Measurements from ENCODE around the gene CA5A.
A peak's percentile ranks its signal among the peaks of the same experiment; 100 is the strongest.
"Not testable (repeated sequence)": the region's sequence is repeated elsewhere in the genome, so short reads cannot be mapped to it uniquely, and the experiment has no call there.

CA5A gene

DNA sequence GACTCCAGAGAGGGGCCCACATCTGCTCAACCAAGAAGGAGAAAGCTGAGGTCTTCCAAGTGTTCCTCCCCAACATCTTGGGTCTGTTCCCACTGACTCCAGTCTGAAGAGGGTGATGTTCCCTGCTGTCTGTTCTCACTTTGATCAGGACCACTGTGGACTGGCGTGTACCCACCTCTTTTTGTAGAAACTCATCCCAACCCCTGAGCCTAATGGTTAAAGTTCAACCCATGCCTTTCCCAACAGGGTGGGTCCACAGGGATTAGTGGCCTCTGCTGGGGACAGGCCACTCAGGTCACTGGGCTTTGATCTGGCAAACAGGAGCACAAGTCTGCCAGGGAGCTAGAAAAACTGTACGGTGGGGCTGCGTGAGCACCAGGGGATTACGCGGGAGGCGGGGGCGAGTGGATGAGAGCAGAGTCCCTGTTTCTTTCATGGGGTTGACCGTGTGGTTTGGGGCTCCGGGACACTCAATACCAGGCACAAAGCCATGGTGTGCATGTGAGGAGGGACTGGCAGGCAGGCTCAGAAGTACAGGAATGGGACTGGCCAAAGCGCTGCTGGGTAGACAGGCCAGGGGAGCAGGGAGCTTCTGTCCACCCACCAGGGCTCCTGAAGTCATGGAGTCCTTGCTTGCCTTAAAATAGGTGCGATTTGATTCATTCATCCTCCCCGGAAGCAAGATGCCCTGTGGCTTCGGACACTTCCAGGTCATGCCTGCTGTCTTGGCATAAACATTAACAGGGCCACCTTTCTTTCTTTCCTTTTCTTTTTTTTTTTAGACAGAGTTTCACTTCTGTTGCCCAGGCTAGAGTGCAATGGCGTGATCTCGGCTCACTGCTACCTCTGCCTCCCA lies at the start of gene CA5A:
CA5A (minus strand) TSS at position 155 of the 856 bp plus-strand sequence; CDS start at position 76, 79 bp downstream.
- DNase-seq (ENCODE audit: low spot score) (no peak), FAIRE-seq (no peak)

GRCh38 chr16:87985493-87985892 lies 49.2 kb upstream of the CA5A start:
- not testable (repeated sequence) for FAIRE-seq; DNase-seq (ENCODE audit: low spot score)

- no peak for DNase-seq (ENCODE audit: low spot score)
- FAIRE-seq, result no peak
Measured at GRCh38 chr16:87984632-87985267, 48.4 kb upstream of the CA5A start.

GRCh38 chr16:87984180-87984579 lies 47.9 kb upstream of the CA5A start:
- not testable (repeated sequence) for FAIRE-seq

GRCh38 chr16:87983737-87984097 lies 47.4 kb upstream of the CA5A start:
- peak; percentile 14 for DNase-seq (ENCODE audit: low spot score)
- FAIRE-seq, result not testable (repeated sequence)

More at GRCh38 chr16:87984180-87984579, 47.9 kb upstream of the CA5A start:
- DNase-seq (ENCODE audit: low spot score), result not testable (repeated sequence)

DNA sequence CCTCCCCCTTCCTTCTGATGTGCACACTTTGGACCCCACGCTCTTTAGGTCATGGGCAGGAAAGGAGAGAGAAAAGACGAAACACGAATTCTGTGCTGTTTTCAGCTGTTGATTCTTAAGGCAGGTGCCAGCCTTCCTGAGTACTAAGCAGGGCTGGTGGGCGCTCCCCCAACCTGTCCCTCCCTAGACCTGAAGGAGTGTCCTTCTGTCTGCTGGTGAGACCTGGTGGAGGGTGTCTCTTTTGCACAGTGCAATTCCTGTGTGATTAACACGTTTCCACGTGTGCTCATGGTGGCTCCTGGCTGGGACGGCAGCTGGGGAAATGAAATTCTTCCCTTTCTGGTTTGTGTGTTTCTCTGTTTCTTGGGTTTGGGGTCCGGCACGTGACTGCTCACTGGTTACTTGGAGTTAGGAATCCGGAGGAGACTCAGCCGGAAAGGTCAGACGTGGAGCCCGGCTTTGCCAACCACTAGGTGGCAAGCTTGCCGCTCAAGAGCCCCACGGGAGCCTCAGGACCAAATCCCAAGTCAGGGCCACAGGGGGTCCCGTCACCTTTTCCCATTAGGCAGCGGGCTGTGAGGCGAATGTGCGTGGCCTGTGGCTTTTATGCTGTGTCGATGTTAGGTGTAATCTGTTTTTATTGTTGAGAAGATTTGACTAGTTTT lies 46.9 kb upstream of the CA5A start:
- not testable (repeated sequence) for DNase-seq (ENCODE audit: low spot score); FAIRE-seq

GRCh38 chr16:87982581-87983041 lies 46.3 kb upstream of the CA5A start:
- no peak for DNase-seq (ENCODE audit: low spot score)
- no peak for FAIRE-seq

- not testable (repeated sequence) for FAIRE-seq; DNase-seq (ENCODE audit: low spot score)
Measured at GRCh38 chr16:87981376-87981775, 45.0 kb upstream of the CA5A start.

DNA sequence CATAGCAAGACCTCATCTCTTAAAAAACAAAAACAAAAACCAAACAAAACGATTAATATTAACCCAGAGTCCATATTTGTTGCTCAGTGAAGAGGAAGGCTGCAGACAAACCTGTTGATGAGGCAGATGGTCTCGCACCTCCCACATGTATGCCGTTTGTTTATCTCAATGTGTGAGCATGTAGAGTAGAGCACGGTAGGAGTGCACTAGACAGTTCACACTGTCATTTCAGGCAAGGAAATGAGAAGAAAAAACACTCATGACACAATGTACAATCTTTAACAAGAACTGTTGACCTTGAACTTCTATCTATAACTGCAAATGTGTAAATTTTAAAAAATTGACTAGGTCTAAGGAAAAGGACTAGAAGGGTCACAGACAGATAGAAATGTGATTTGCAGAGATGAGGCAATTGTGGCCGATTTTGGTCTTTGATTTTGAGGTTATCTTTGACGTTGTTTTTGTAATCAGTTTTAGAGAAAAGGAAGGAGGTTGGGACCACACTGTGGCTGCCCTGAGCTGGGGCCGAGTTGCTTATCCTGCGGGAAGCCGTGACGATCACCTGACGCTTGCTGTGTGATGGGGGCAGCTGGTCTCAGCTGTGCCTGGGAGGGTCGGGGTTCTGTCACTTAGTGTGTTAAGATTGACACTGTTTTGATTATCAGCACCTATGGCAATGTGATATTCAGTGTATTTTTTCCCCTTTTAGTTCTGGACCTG lies 43.7 kb upstream of the CA5A start:
- not testable (repeated sequence) for DNase-seq (ENCODE audit: low spot score); FAIRE-seq

DNA sequence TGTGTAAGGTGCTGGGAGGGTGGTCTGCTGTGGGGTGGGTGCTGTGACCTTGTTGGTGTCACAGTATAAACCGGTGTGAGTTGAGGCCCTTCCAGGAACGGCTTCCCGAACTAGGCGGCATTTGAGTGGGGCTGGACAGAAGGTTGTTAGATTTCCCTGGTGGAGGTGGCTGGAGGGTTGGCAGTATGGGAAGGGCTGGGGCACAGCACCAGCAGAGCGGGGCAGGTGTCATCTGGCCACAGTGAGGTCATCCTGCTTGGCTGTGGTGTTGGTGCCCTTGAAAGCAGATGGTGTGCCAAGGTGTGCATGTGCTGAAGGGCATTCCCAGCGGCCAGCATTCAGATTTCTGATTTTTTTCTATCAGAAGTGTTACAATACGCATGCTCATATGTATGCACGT lies 43.0 kb upstream of the CA5A start:
- FAIRE-seq (no peak), DNase-seq (ENCODE audit: low spot score) (no peak)

DNA sequence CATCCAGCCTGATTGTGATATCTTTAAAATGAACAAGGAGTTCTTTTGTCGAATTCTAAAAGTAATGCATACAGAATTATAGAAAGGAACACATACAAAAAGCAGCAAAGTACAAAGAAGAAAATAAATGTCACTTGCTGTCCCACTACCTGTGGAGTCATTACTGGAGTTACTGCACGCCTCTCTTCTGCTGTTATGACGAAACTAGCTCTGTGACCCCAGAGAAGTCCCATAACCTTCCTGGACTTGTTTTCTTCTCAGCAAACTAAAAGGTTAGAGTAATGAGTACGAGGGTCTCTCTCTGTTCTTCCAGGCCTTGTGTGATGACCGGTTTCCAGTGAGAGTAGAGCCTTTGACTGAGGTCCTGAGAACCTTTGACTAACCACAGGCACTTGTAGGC lies 41.8 kb upstream of the CA5A start:
- FAIRE-seq (no peak), DNase-seq (ENCODE audit: low spot score) (no peak)

GRCh38 chr16:87976665-87977064 lies 40.3 kb upstream of the CA5A start:
- FAIRE-seq, result no peak
- no peak for DNase-seq (ENCODE audit: low spot score)

DNA sequence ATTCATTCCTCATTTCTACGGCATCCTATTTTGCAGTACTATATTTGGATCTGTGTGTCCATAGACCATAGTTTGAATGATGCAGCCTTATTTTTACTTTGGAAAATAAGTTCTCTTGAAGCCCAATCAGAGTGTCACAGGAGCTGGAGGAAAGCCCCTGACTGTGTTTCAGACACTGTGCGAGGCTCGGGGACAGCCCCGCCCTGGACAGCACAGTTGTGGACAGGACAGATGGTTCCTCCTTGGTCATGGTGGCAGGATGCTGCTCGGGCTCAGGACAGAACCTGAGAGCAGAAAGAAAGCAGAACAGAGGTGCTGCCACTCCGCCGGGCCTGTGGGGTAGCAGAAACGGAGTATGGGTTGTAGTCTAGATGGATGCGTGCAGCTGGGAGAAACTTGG lies 37.8 kb upstream of the CA5A start:
- DNase-seq (ENCODE audit: low spot score) (no peak), FAIRE-seq (no peak)

GRCh38 chr16:87973717-87974116 lies 37.4 kb upstream of the CA5A start:
- FAIRE-seq (no peak), DNase-seq (ENCODE audit: low spot score) (no peak)

DNA sequence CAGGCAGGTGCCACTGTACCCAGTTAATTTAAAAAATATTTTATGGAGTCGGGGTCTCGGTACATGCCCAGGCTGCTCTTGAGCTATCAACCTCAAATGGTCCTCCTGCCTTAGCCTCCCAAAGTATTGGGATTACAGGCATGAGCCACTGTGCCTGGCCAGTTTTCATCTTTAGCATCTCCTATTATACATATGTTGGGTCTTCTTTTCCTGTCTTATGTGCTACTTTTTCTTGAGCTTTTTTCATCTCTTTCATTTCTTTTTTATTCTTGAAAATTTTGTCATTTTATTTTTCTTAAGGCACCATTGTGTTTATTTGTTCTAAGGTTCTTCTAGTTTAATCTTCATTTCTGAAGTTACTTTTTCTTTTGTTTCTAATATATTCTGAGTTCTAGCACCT lies 35.6 kb upstream of the CA5A start:
- FAIRE-seq, result no peak
- no peak for DNase-seq (ENCODE audit: low spot score)

- no peak for DNase-seq (ENCODE audit: low spot score)
- FAIRE-seq, result no peak
Measured at GRCh38 chr16:87970186-87970585, 33.9 kb upstream of the CA5A start.

GRCh38 chr16:87968541-87968940 lies 32.2 kb upstream of the CA5A start:
- no peak for FAIRE-seq

GRCh38 chr16:87966685-87967185 lies 30.4 kb upstream of the CA5A start:
- FAIRE-seq (no peak), DNase-seq (ENCODE audit: low spot score) (no peak)

More at GRCh38 chr16:87968541-87968940, 32.2 kb upstream of the CA5A start:
- no peak for DNase-seq (ENCODE audit: low spot score)

- DNase-seq (ENCODE audit: low spot score) (no peak), FAIRE-seq (no peak)
Measured at GRCh38 chr16:87966064-87966645, 29.8 kb upstream of the CA5A start.

GRCh38 chr16:87965417-87965816 lies 29.1 kb upstream of the CA5A start:
- DNase-seq (ENCODE audit: low spot score) (no peak), FAIRE-seq (no peak)

Measured in RCC 7860 (cell line).